BLaER1 treated with 17β-estradiol and CSF1 and Interleukin-3, amounts not matched to agents 10 nM and 100 nM (cell line): ENCODE data around the gene RGS3.

Source experiments
- H3K27ac ChIP-seq, 11 experiments: shearing (Covaris generic); formaldehyde crosslinking; 2 replicates each; pipeline ENCODE4 v1.8.1; 2022
- H3K27me3 ChIP-seq, 11 experiments: shearing (Covaris generic); formaldehyde crosslinking; 2 replicates each; pipeline ENCODE4 v1.8.1; 2022
- H3K36me3 ChIP-seq, 11 experiments: shearing (Covaris generic); formaldehyde crosslinking; 2 replicates each; pipeline ENCODE4 v1.8.1; 2022
- H3K4me1 ChIP-seq, 10 experiments: shearing (Covaris generic); formaldehyde crosslinking; 2 replicates each; pipeline ENCODE4 v1.8.1; 2022
- H3K4me2 ChIP-seq, 11 experiments: shearing (Covaris generic); formaldehyde crosslinking; 2 replicates each; pipeline ENCODE4 v1.8.1; 2022
- H3K4me3 ChIP-seq, 10 experiments: shearing (Covaris generic); formaldehyde crosslinking; 2 replicates each; pipeline ENCODE4 v1.8.1; 2022
- H3K9ac ChIP-seq, 11 experiments: shearing (Covaris generic); formaldehyde crosslinking; 2 replicates each; pipeline ENCODE4 v1.8.1; 2022
- H3K9me3 ChIP-seq, 11 experiments: shearing (Covaris generic); formaldehyde crosslinking; replicated peaks in 1 of 11; 2 replicates each; pipeline ENCODE4 v1.8.1; 2022
- H4K20me1 ChIP-seq, 11 experiments: shearing (Covaris generic); formaldehyde crosslinking; 2 replicates each; pipeline ENCODE4 v1.8.1; 2022
- Cebpa-rat ChIP-seq, 11 experiments: shearing (Covaris generic); IDR thresholded peaks; 2 replicates each; pipeline ENCODE4 v1.8.1; 2022

RGS3 gene

DNA sequence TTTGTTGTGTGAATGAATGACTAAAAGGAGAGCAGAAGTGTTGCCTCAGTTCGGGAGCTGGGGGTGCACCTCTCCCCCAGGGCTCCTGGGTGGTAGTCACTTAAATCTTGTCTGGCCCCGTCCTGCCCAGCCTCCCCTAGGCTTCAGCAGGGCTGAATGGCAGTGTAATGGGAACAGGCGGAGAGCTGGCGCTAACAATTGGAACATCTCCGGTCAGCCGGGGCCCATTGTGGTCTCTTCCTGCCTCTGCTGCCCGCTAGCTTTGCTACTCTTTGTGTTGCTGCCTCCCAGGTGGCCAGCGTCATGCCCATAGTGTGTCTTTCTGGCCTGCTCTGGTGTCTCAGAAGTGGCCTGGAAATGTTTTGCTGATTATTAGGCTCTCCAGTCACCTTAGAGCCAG lies 62.3 kb downstream of the RGS3 start:
- no peak overlapping the region for H3K9ac ChIP-seq
- no peaks in the 10 kb centered on the region for H3K9me3 ChIP-seq
- H3K27ac ChIP-seq = no peak overlapping the region
- peaks cover 0 to 14% (median 0%) of the 10 kb centered on the region in 11 experiments; a peak in 2 of 22 replicates for H3K27me3 ChIP-seq
- peak overlapping the region; percentile 81 to 99 (median 95); a peak in 19 of 22 replicates for H3K4me2 ChIP-seq
- no peak overlapping the region for H3K4me3 ChIP-seq
- TF ChIP-seq Cebpa-rat (IDR thresholded peaks at IDR 0.05) = no peak
- no peaks in the 10 kb centered on the region for H3K36me3 ChIP-seq
- H4K20me1 ChIP-seq = 0 out of 22 replicates have a peak, but pooled peaks cover 0 to 9% (median 0%) of the 10 kb centered on the region in 11 experiments
- H3K4me1 ChIP-seq = peaks cover 37 to 53% (median 43%) of the 10 kb centered on the region in 10 experiments

DNA sequence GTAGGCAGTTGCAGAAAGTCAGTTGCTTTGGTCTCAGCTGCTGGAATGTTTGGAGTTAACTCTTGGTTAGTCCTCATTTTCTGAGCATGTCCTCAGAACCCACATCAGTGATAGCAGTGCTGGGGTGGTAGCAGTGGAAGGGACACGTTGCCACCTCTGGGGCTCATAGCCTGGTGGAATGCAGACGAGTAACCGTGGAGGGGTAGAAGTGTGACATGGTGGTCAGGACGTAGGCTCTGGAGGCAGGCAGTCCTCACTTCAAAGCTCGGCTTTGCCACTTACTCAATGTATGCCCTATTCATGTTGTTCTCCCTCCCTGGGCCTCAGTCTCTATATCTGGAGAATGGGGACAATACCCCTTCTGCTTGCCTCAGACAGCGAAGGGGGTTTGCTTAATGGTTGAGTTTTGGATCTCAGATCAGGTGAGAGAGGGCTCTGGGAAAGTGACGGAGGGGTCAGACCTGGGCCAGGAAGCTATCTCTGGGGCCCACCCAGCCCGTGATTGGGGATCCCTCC lies 62.8 kb downstream of the RGS3 start:
- H4K20me1 ChIP-seq = 0 out of 22 replicates have a peak, but pooled peaks cover 0 to 9% (median 0%) of the 10 kb centered on the region in 11 experiments
- no peak overlapping the region for H3K27ac ChIP-seq
- peaks cover 0 to 14% (median 0%) of the 10 kb centered on the region in 11 experiments; a peak in 2 of 22 replicates for H3K27me3 ChIP-seq
- no peak overlapping the region for H3K9ac ChIP-seq
- no peaks in the 10 kb centered on the region for H3K36me3 ChIP-seq
- no peak for TF ChIP-seq Cebpa-rat (IDR thresholded peaks at IDR 0.05)
- H3K9me3 ChIP-seq = no peaks in the 10 kb centered on the region
- H3K4me3 ChIP-seq = no peak overlapping the region
- H3K4me1 ChIP-seq = peaks cover 37 to 53% (median 43%) of the 10 kb centered on the region in 10 experiments
- peak overlapping the region in 6 of 11 experiments; percentile 84 to 96 (median 96); a peak in 3 of 22 replicates for H3K4me2 ChIP-seq

DNA sequence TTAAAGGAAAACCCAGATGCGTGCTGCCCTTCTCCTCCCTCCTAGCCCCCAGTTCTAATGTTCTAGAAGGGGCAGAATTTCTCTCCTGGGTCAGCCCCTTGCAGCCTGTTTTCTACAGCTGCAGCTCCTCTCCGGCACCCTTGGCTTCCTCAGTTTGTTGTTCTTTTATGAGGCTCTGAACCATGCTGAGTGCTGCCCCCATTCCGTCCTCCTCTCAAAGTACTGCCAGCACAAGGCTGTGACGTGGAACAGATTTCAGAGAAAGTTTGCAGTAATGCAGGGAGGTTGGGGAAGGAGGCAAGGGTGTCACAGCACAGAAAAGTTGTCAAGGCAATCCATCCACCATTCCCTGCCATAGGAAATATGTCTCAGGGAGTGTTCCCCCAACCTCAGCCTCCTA lies 63.3 kb downstream of the RGS3 start:
- H3K9ac ChIP-seq = no peak overlapping the region
- no peak overlapping the region for H3K27ac ChIP-seq
- H3K9me3 ChIP-seq = no peaks in the 10 kb centered on the region
- peaks cover 0 to 10% (median 0%) of the 10 kb centered on the region in 11 experiments; a peak in 2 of 22 replicates for H3K27me3 ChIP-seq
- H3K4me3 ChIP-seq = no peak overlapping the region
- H3K4me2 ChIP-seq = no peak overlapping the region
- H3K4me1 ChIP-seq = peaks cover 37 to 53% (median 42%) of the 10 kb centered on the region in 10 experiments
- no peaks in the 10 kb centered on the region for H3K36me3 ChIP-seq
- 0 out of 22 replicates have a peak, but pooled peaks cover 0 to 9% (median 0%) of the 10 kb centered on the region in 11 experiments for H4K20me1 ChIP-seq
- TF ChIP-seq Cebpa-rat (IDR thresholded peaks at IDR 0.05) = no peak

DNA sequence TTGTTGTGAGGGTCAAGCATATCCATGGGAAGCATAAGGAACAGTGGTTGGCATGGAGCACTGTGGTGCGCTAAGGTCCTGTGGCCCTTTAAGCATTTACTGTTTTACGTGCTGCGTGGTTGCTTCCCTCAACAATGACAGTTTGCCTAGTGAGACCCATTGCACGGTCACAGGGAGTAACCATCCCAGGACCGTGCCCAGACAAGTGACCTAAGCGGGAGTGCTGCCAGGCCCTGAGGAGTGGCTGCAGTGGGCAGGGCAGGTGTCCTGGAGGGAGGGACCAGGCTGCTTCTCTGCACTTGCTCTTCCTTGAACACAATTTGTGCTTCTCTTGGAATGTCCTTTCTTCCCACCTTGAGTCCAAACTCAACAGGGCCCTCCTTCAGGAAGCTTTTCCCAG lies 64.6 kb downstream of the RGS3 start:
- 0 out of 22 replicates have a peak, but pooled peaks cover 0 to 5% (median 0%) of the 10 kb centered on the region in 11 experiments for H4K20me1 ChIP-seq
- H3K9ac ChIP-seq = no peak overlapping the region
- no peaks in the 10 kb centered on the region for H3K36me3 ChIP-seq
- H3K4me1 ChIP-seq = peaks cover 29 to 40% (median 30%) of the 10 kb centered on the region in 10 experiments
- H3K4me3 ChIP-seq = no peak overlapping the region
- H3K4me2 ChIP-seq = no peak overlapping the region
- no peak for TF ChIP-seq Cebpa-rat (IDR thresholded peaks at IDR 0.05)
- no peak overlapping the region for H3K27ac ChIP-seq
- no peaks in the 10 kb centered on the region for H3K9me3 ChIP-seq
- H3K27me3 ChIP-seq = no peaks in the 10 kb centered on the region

DNA sequence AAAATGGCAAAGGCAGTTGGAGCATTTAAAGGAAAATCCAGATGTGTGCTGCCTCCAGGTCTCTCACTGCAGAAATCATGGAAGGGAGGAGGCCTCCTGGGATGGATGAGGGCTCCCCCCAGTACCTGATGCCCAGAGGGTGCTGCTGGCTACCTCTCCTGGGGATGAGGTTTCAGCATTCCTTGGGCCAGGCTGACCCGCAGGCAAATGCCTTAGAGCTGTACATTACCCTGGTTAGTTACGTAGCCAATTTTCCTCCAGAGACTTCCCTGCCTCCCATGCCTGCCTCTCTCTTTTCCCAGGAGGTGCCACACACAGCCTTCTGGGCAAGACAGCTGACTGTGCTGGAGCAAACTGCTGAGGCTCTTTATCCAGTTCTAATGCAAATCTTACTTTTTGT lies 65.3 kb downstream of the RGS3 start:
- no peaks in the 10 kb centered on the region for H3K36me3 ChIP-seq
- no peaks in the 10 kb centered on the region for H4K20me1 ChIP-seq
- H3K9ac ChIP-seq = no peak overlapping the region
- no peak overlapping the region for H3K27ac ChIP-seq
- no peak overlapping the region for H3K4me3 ChIP-seq
- H3K27me3 ChIP-seq = no peaks in the 10 kb centered on the region
- no peak for TF ChIP-seq Cebpa-rat (IDR thresholded peaks at IDR 0.05)
- H3K9me3 ChIP-seq = no peaks in the 10 kb centered on the region
- peaks cover 21 to 34% (median 23%) of the 10 kb centered on the region in 10 experiments for H3K4me1 ChIP-seq
- no peak overlapping the region for H3K4me2 ChIP-seq

DNA sequence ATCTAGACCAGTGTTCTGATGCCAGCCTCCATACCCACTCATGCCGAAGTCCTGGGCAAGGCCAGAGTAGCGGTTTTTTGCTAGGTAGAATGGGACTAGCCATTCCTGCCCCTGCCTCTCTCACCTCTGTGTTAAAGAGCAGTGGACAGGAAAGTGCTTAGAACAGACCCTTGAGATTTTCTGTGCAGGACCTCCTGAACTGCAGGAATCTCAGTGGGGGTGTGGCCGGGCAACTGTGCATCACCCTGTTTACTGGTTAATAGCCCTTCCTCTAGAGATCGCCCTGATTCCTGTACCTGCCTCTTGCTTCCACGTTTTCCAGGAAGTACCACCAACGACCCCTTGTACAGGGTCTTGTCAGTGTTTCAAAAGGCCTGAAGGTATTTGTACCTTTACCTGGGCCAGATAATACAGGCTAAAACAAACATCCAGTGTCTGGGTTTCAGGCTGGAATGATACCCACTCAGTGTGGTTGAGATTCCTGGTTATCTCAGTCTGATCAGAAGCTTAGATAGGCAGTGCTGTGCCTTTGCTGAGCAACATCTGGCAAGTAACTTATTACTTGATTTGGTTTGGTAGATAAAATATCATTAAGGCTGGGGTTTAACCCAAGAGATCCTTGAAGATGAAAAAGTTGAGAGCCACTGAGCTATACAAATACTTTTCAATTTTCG lies 65.9 kb downstream of the RGS3 start:
- Histone ChIP-seq H3K36me3 (no peaks in the 10 kb centered on the region), H4K20me1 (no peaks in the 10 kb centered on the region), H3K4me1 (peaks cover 15 to 28% (median 16%) of the 10 kb centered on the region in 10 experiments), H3K4me2 (no peak overlapping the region), H3K27me3 (no peaks in the 10 kb centered on the region), H3K27ac (no peak overlapping the region), H3K4me3 (no peak overlapping the region), H3K9me3 (no peaks in the 10 kb centered on the region), H3K9ac (no peak overlapping the region)
- no peak for TF ChIP-seq Cebpa-rat (IDR thresholded peaks at IDR 0.05)

DNA sequence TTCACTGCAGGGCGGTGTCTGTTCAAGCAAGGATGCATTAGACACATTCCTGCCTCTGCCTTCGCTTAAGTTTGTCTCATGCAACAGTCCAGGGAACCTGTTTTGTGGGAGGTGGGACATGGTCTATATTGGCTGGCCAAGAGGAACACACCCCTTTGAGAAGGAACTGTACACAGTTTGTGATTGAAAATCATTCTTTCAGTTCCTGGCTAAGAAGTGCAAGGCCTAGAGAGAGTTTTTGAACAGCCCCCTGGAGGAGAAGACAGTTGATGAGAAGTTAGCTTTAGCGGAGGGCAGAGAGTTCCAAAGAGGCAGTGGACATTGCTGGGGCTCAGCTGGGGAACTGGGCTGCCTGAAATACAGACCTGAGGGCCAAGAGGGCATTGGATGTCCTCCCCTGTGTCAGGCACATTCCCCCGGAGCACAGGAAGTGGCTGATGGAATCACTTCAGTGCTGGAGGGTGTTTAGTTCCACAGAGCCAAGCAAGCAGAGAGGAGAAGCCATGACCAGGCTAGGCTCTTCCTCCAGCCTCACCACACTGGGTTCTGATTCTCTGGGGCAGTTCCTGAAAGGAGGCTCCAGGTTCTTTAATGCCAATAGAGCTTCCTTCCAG lies 66.6 kb downstream of the RGS3 start:
- Histone ChIP-seq H3K9ac (no peak overlapping the region), H3K27me3 (no peaks in the 10 kb centered on the region), H4K20me1 (no peaks in the 10 kb centered on the region), H3K4me3 (no peak overlapping the region), H3K9me3 (no peaks in the 10 kb centered on the region), H3K4me1 (peaks cover 8 to 21% (median 10%) of the 10 kb centered on the region in 10 experiments), H3K4me2 (peak overlapping the region in 3 of 11 experiments; percentile 20 to 43 (median 25); a peak in 5 of 22 replicates), H3K27ac (no peak overlapping the region), H3K36me3 (no peaks in the 10 kb centered on the region)
- TF ChIP-seq Cebpa-rat (IDR thresholded peaks at IDR 0.05) = no peak

DNA sequence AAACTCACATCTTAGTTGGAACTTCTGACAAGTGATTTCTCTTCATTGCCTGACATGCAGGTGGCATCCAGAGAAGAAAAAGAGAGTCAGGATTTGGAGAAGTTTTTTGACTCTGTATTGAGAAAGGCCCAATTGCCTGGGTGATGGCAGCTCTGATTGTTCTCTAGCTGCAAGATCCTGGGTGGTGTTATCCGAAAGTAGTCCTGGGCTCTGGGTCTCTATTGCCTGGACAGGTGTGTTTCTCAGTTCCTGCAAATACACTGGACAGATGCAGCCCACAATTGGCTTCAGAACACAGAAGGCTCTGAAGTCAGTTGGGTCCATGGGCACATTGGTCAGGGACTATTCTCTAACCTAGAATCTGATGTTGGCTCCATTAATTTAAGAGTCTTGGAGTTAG lies 67.4 kb downstream of the RGS3 start:
- Histone ChIP-seq H3K36me3 (no peaks in the 10 kb centered on the region), H3K27ac (no peak overlapping the region), H3K4me1 (peaks cover 4 to 17% (median 9%) of the 10 kb centered on the region in 10 experiments), H3K4me3 (no peak overlapping the region), H3K27me3 (no peaks in the 10 kb centered on the region), H3K4me2 (peak overlapping the region in 3 of 11 experiments; percentile 20 to 43 (median 25); a peak in 4 of 22 replicates), H3K9me3 (no peaks in the 10 kb centered on the region), H4K20me1 (no peaks in the 10 kb centered on the region), H3K9ac (no peak overlapping the region)
- TF ChIP-seq Cebpa-rat (IDR thresholded peaks at IDR 0.05) = no peak
